K562 (cell line): ENCODE results near the gene LRP1B. TPM values are rescaled to one million over a fixed set of nuclear protein-coding genes. Genes with fewer than 3 reads are reported as not detected.

Experiments used
- ATAC-seq: fragments of 200-7000 bp; cut with Tn5 transposase; 3 replicates; pipeline ENCODE4 v1.9.1; 2020; ENCODE audit warnings: moderate library complexity
- BruUV-seq: library from RNA; stranded (reverse); fragments of 400-500 nt; replicated peaks from 2 replicates; lab custom pipeline; 2021; lab: Mats Ljungman, UMichigan
- CTCF ChIA-PET: fragments of 300-600 bp; formaldehyde crosslinking; extraction: SDS; loops from one replicate; lab custom pipeline; 2021; ENCODE audit warnings: low intra/inter-chr PET ratio; lab: Yijun Ruan, JAX
- POLR2A ChIA-PET: fragments of 300-600, 350-650 bp; sonication (Branson Sonifier 250); formaldehyde crosslinking; extraction: SDS; loops from one replicate; lab custom pipeline; 2021; ENCODE audit warnings: antibody characterized with exemption, inconsistent platforms; lab: Yijun Ruan, JAX
- DNase-seq, 4 experiments: peaks; one replicate each; pipeline versions ENCODE4 v3.0.0 to v3.0.0-alpha.2; 2011 to 2018; ENCODE audit warnings: low spot score in 3 of 4, mixed read lengths in 3 of 4; ENCODE audit errors: extremely low read depth in 1 of 4
- FAIRE-seq: peaks from 2 replicates; lab custom pipeline; 2011; peaks lifted over from hg19 to GRCh38; lab: Jason Lieb, UNC
- H2AFZ ChIP-seq: 2 replicates; pipeline ENCODE4 v1.6.0; 2011; ENCODE audit warnings: low read depth, low read length, control low read depth, inconsistent platforms
- H3K27ac ChIP-seq: fragments of 200-600 bp; 3 replicates; pipeline ENCODE4 v1.8.0; 2011; ENCODE audit warnings: low read depth, mild to moderate bottlenecking, control low read depth, inconsistent platforms, low read length, moderate library complexity, mixed read lengths; ENCODE audit errors: extremely low read depth
- H3K27me3 ChIP-seq, 2 experiments: fragments of 300-600 bp in 1 of 2; 2 replicates in 1 of 2; 3 replicates in 1 of 2; pipeline versions ENCODE4 v1.6.0 to v1.8.0; 2011; ENCODE audit warnings: inconsistent platforms in 2 of 2, low read length in 2 of 2, mild to moderate bottlenecking in 1 of 2, mixed read lengths in 1 of 2, moderate library complexity in 1 of 2; ENCODE audit not compliant: control insufficient read depth in 2 of 2, insufficient read depth in 2 of 2
- H3K36me3 ChIP-seq: fragments of 300-600 bp; 3 replicates; pipeline ENCODE4 v1.8.0; 2011; ENCODE audit warnings: mild to moderate bottlenecking, low read length, inconsistent platforms; ENCODE audit not compliant: control insufficient read depth, insufficient read depth
- H3K4me1 ChIP-seq, 2 experiments: fragments of 200-600 bp in 1 of 2; replicated peaks in 1 of 2; 2 replicates in 1 of 2; 3 replicates in 1 of 2; pipeline versions ENCODE4 v1.5.1 to v1.8.0; 2011; ENCODE audit warnings: inconsistent platforms in 2 of 2, low read length in 2 of 2, mild to moderate bottlenecking in 1 of 2, mixed read lengths in 1 of 2, moderate library complexity in 1 of 2; ENCODE audit not compliant: control insufficient read depth in 2 of 2, insufficient read depth in 2 of 2
- H3K4me2 ChIP-seq: 2 replicates; pipeline ENCODE4 v1.6.1; 2011; ENCODE audit warnings: low read length, control low read depth, inconsistent platforms, mixed read lengths; ENCODE audit not compliant: insufficient read depth
- H3K4me3 ChIP-seq: fragments of 200-600 bp; sonication (generic), shearing (Covaris generic); 2 replicates; pipeline ENCODE4 v1.5.1; 2016; ENCODE audit warnings: control low read depth, inconsistent platforms
- H3K79me2 ChIP-seq: fragments of 200-600 bp; 3 replicates; pipeline ENCODE4 v1.8.0; 2011; ENCODE audit warnings: low read length, inconsistent platforms; ENCODE audit not compliant: control insufficient read depth, insufficient read depth
- H3K9ac ChIP-seq, 2 experiments: 2 replicates each; pipeline versions ENCODE4 v1.6.0 to v1.6.1; 2011; ENCODE audit warnings: low read depth in 2 of 2, low read length in 2 of 2, control low read depth in 1 of 2, inconsistent platforms in 1 of 2, mild to moderate bottlenecking in 1 of 2, mixed read lengths in 1 of 2; ENCODE audit not compliant: insufficient read depth in 1 of 2
- H3K9me1 ChIP-seq: one replicate; pipeline ENCODE4 v1.6.0; 2011; ENCODE audit warnings: inconsistent platforms, mild to moderate bottlenecking, low read length, moderate library complexity; ENCODE audit not compliant: control insufficient read depth, insufficient read depth
- H3K9me3 ChIP-seq: replicated peaks from 2 replicates; pipeline ENCODE4 v1.5.1; 2011; ENCODE audit warnings: low read depth, low read length, inconsistent platforms; ENCODE audit not compliant: control insufficient read depth, insufficient read depth
- H4K20me1 ChIP-seq: replicated peaks from 2 replicates; pipeline ENCODE4 v1.6.1; 2011; ENCODE audit warnings: low read length, inconsistent platforms, mixed read lengths; ENCODE audit not compliant: control insufficient read depth, insufficient read depth
- ARID3A ChIP-seq: IDR thresholded peaks from 2 replicates; pipeline ENCODE4 v1.6.1; 2012; ENCODE audit warnings: low read depth, low read length, improper control_type of control experiment, borderline replicate concordance
- CEBPZ ChIP-seq: fragments of 150-350 bp; IDR thresholded peaks from 2 replicates; pipeline ENCODE4 v1.6.1; 2014; ENCODE audit warnings: low read depth, mild to moderate bottlenecking, low read length, borderline replicate concordance
- FOXO4 ChIP-seq: fragments of 450-650 bp; formaldehyde crosslinking; IDR thresholded peaks from 2 replicates; pipeline ENCODE4 v1.4.0; 2020; ENCODE audit warnings: mild to moderate bottlenecking, moderate library complexity
- KAT2B ChIP-seq: IDR thresholded peaks from one replicate; pipeline ENCODE4 v1.6.1; 2012; ENCODE audit warnings: low read depth, mild to moderate bottlenecking, control low read depth, inconsistent platforms, low read length, moderate library complexity
- PPARD ChIP-seq: fragments of 250-450 bp; sonication (Bioruptor Pico); IDR thresholded peaks from 2 replicates; pipeline ENCODE4 v1.8.0; 2022; ENCODE audit warnings: inconsistent platforms, mild to moderate bottlenecking, moderate library complexity
- TSHZ1 ChIP-seq: fragments of 250-450 bp; sonication (Bioruptor Pico); IDR thresholded peaks from 2 replicates; pipeline ENCODE4 v1.4.0; 2020; ENCODE audit warnings: mild to moderate bottlenecking, moderate library complexity
- ZNF592 ChIP-seq: fragments of 450-650 bp; IDR thresholded peaks from 2 replicates; pipeline ENCODE4 v1.6.1; 2017; ENCODE audit warnings: antibody characterized with exemption, mild to moderate bottlenecking
- WGBS: fragments of 100-300 bp; shearing (Covaris generic); methylation state at CpG from one replicate; pipeline ENCODE4 v1.1.6; 2016; ENCODE audit warnings: low coverage, mixed read lengths; ENCODE audit not compliant: insufficient coverage; ENCODE audit errors: missing lambda C conversion rate; 5-methylcytosine and 5-hydroxymethylcytosine counted together
- in situ Hi-C: fragments of 300-500 bp; cut with MboI; formaldehyde crosslinking; loops from 4 replicates; pipeline ENCODE4 v1.15.0; 2018; ENCODE audit warnings: inconsistent platforms, mixed read lengths
- intact Hi-C: fragments of 100-400 bp; cut with micrococcal nuclease; formaldehyde crosslinking; loops from 2 replicates; pipeline ENCODE4 v1.14.2; 2022
- polyA plus RNA-seq, 8 experiments: library from polyadenylated mRNA; depleted of rRNA in 4 of 8; stranded (reverse) in 5 of 8; unstranded in 3 of 8; fragments of >200 nt; fragmentation: Nextera tagmentation in 2 of 8; fragmentation: Illumina TruSeq in 1 of 8; extraction: Ambion mirVana in 2 of 8; extraction: Trizol in 1 of 8; gene quantifications; 2 replicates each; pipeline versions ENCODE4 v1.2.1 to v1.2.3, GENCODE V29; 2011 to 2014; ENCODE audit warnings: inconsistent platforms in 1 of 8, missing spikeins in 1 of 8
- total RNA-seq, 7 experiments: library from RNA; depleted of rRNA in 6 of 7; stranded (reverse); fragments of >200 nt in 6 of 7; fragmentation: Illumina TruSeq in 2 of 7; extraction: Trizol in 2 of 7; gene quantifications; 2 replicates each; pipeline versions ENCODE4 v1.2.1 to v1.2.3, GENCODE V29; 2011 to 2021; ENCODE audit warnings: low replicate concordance in 1 of 7

Gene LRP1B
- total and polyA plus RNA-seq, 9 of the 15 experiments (the other 6 are each of a cell fraction or from before 2014, with no cell fraction given): not detected

- WGBS: 0% methylated on average over 1 of the region's 1 CpG
- no peak overlapping the region for H3K4me2 ChIP-seq
- no peaks in the 10 kb centered on the region for H3K9me3 ChIP-seq
- H3K36me3 ChIP-seq: no peaks in the 10 kb centered on the region
- CTCF ChIA-PET: no interaction called here
- no peak for FAIRE-seq
- DNase-seq: no peak
- POLR2A ChIA-PET: no interaction called here
- H2AFZ ChIP-seq: no peak overlapping the region
- ATAC-seq: no peak
- no peaks in the 10 kb centered on the region for H4K20me1 ChIP-seq
- no peak overlapping the region for H3K4me3 ChIP-seq
- in situ Hi-C loops: no loop called here
- no peak overlapping the region for H3K27ac ChIP-seq
- BruUV-seq: no TSS peak
- H3K4me1 ChIP-seq: no peaks in the 10 kb centered on the region
- H3K9me1 ChIP-seq: no peaks in the 10 kb centered on the region
- H3K9ac ChIP-seq: no peak overlapping the region
- intact Hi-C loops: no loop called here
- no peaks in the 10 kb centered on the region for H3K27me3 ChIP-seq
- H3K79me2 ChIP-seq: no peaks in the 10 kb centered on the region
- no peak for TF ChIP-seq ZNF592
- no peak for TF ChIP-seq CEBPZ
- no peak for TF ChIP-seq KAT2B
- TF ChIP-seq PPARD (CRISPR knock-in tag): no peak
- no peak for TF ChIP-seq FOXO4 (CRISPR knock-in tag)
- no peak for TF ChIP-seq ARID3A
- TF ChIP-seq TSHZ1 (CRISPR knock-in tag): no peak
These were observed 1767.7 kb downstream of the LRP1B start for GRCh38 chr2:140363131-140363530.
